ENCODE results near the gene SLC38A9.
A peak's percentile ranks its signal among the peaks of the same experiment; 100 is the strongest.

SLC38A9 gene

DNA sequence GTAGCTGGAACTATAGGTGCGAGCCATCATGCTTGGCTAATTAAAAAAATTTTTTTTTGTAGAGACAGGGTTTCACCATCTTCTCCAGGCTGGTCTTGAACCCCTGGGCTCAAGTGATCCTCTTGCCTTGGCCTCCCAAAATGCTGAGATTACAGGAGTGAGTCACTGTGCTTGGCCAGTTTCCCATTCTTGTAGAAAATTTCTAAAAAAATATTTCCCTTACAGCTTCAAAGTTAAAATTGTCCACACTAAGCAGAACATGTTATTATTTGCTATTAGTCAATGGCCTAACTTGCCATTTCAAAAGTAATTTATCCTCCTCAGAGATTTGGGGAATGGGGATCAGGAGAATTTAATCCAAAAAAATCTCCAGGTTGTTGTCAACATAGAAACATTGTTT lies 40.1 kb downstream of the SLC38A9 start:
- no peaks in the 10 kb centered on the region for H3K9me3 ChIP-seq
- no peak for DNase-seq
- H3K36me3 ChIP-seq: peaks cover 0 to 8% (median 0%) of the 10 kb centered on the region in 3 donors
- intact Hi-C loops (cut with DNase I; ENCODE audit: low total_unique reads): no loop called here
- H3K4me1 ChIP-seq: peaks cover 0 to 47% (median 18%) of the 10 kb centered on the region in 4 donors
- no peak overlapping the region for H3K4me3 ChIP-seq
- H3K27me3 ChIP-seq: no peaks in the 10 kb centered on the region
- peak overlapping the region; percentile 6 to 15 for H3K27ac ChIP-seq
- no peak for TF ChIP-seq CTCF (IDR thresholded peaks at IDR 0.05)

GRCh38 chr5:55668356-55668755 lies 43.8 kb downstream of the SLC38A9 start:
- TF ChIP-seq CTCF (IDR thresholded peaks at IDR 0.05): no peak
- intact Hi-C loops (cut with DNase I; ENCODE audit: low total_unique reads): no loop called here
- Histone ChIP-seq H3K9me3 (no peaks in the 10 kb centered on the region), H3K4me1 (peaks cover 0 to 33% (median 6%) of the 10 kb centered on the region in 4 donors), H3K4me3 (no peak overlapping the region), H3K36me3 (peaks cover 0 to 8% (median 7%) of the 10 kb centered on the region in 3 donors), H3K27me3 (no peaks in the 10 kb centered on the region), H3K27ac (peak overlapping the region in 1 of 2 donors; percentile 0)
- no peak for DNase-seq

DNA sequence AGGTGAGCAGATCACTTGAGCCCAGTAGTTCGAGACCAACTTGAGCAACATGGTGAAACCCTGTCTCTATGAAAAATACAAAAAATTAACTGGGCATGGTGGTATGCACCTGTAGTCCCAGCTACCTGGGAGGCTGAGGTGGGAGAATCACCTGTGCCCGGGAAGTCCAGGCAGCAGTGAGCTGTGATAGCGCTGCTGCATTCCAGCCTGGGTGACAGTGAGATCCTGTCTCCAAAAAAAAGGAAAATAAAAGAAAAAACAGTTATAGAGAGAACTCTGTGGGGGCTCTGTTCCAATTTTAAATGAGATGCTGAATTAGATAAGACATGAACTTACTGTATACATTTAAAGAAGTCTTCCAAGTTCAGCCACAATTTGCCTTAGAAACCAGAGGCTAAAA lies 44.2 kb downstream of the SLC38A9 start:
- Histone ChIP-seq H3K4me1 (peaks cover 0 to 29% (median 6%) of the 10 kb centered on the region in 4 donors), H3K9me3 (no peaks in the 10 kb centered on the region), H3K27me3 (no peaks in the 10 kb centered on the region), H3K27ac (peak overlapping the region in 1 of 2 donors; percentile 0), H3K4me3 (no peak overlapping the region), H3K36me3 (peaks cover 0 to 8% (median 8%) of the 10 kb centered on the region in 3 donors)
- no peak for DNase-seq
- TF ChIP-seq CTCF (IDR thresholded peaks at IDR 0.05): no peak
- intact Hi-C loops (cut with DNase I; ENCODE audit: low total_unique reads): no loop called here

GRCh38 chr5:55665065-55665464 lies 47.1 kb downstream of the SLC38A9 start:
- no peaks in the 10 kb centered on the region for H3K27me3 ChIP-seq
- intact Hi-C loops (cut with DNase I; ENCODE audit: low total_unique reads): no loop called here
- no peak overlapping the region for H3K4me3 ChIP-seq
- TF ChIP-seq CTCF (IDR thresholded peaks at IDR 0.05): no peak
- H3K9me3 ChIP-seq: no peaks in the 10 kb centered on the region
- DNase-seq: peak; percentile 64 to 86
- peak overlapping the region in 1 of 2 donors; percentile 41 for H3K27ac ChIP-seq
- H3K36me3 ChIP-seq: peaks cover 0 to 14% (median 8%) of the 10 kb centered on the region in 3 donors
- H3K4me1 ChIP-seq: peaks cover 0 to 20% (median 0%) of the 10 kb centered on the region in 4 donors

- DNase-seq: no peak
- Histone ChIP-seq H3K27me3 (no peaks in the 10 kb centered on the region), H3K4me1 (no peaks in the 10 kb centered on the region), H3K27ac (no peak overlapping the region), H3K9me3 (no peaks in the 10 kb centered on the region), H3K36me3 (peaks cover 8 to 20% (median 14%) of the 10 kb centered on the region in 3 donors), H3K4me3 (no peak overlapping the region)
- no peak for TF ChIP-seq CTCF (IDR thresholded peaks at IDR 0.05)
- intact Hi-C loops (cut with DNase I; ENCODE audit: low total_unique reads): no loop called here
These were observed 54.7 kb downstream of the SLC38A9 start for GRCh38 chr5:55657443-55657842.

DNA sequence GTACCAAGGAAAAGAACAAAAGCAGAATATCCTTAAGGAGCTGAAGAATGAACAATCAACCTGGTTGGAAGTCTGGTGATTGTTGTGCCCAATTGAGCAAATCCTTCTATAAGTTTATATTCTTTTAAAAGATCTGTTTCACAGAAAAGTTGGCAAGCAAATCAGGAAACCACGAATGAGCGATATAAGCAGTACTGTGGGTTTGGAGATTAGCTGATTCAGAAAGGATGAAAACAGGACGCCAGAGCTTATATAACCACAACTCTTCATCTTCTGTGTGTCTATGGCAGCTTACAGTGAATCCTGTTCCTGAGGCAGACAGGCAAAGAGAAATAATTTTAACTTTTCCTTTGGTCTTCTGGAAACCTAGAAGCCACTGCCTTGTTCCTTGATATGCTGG lies 61.7 kb downstream of the SLC38A9 start:
- Histone ChIP-seq H3K27ac (no peak overlapping the region), H3K27me3 (no peaks in the 10 kb centered on the region), H3K4me1 (no peaks in the 10 kb centered on the region), H3K9me3 (no peaks in the 10 kb centered on the region), H3K36me3 (peaks cover 5 to 22% (median 12%) of the 10 kb centered on the region in 3 donors), H3K4me3 (no peak overlapping the region)
- no peak for DNase-seq
- TF ChIP-seq CTCF (IDR thresholded peaks at IDR 0.05): no peak
- intact Hi-C loops (cut with DNase I; ENCODE audit: low total_unique reads): no loop called here

All from tibial artery (tissue), 4 donors.